Kidney glomerular epithelial cell (primary cell): ENCODE data around the gene PLA2G6.

ENCODE experiments used
- DNase-seq: peaks from one replicate; lab custom pipeline; 2025; lab: John Stamatoyannopoulos, UW

The PLA2G6 gene

GRCh38 chr22:38070250-38070921 is 111.2 kb downstream of the PLA2G6 start:
- no peak for DNase-seq

- no peak for DNase-seq
Measured at GRCh38 chr22:38069372-38070249, 112.0 kb downstream of the PLA2G6 start.

- no peak for DNase-seq
Measured at GRCh38 chr22:38068641-38069371, 112.8 kb downstream of the PLA2G6 start.

GRCh38 chr22:38067761-38068360 is 113.8 kb downstream of the PLA2G6 start:
- DNase-seq: no peak

- DNase-seq: no peak
Measured at GRCh38 chr22:38067028-38067415, 114.6 kb downstream of the PLA2G6 start.

- DNase-seq: no peak
Measured at GRCh38 chr22:38066381-38067027, 115.1 kb downstream of the PLA2G6 start.

DNA sequence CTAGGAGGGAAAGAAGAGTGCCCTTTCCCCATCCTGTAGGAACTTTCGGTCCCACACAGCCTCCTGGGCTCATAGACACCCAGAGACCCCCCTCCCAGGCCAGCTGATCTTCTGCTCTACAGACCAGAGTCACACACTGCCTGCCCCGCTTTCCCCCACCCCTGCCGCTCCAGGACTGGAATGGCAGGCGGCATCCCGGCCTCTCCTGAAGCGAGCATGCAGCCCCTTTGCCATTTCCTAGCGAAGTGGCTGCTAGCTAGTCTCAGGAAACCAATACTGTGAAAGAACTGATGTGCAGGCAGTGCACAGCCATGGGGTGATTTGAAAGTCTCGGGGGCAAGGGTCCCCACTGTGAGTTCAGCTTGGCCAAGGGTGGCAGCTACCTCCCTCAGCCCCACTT is 116.1 kb downstream of the PLA2G6 start:
- DNase-seq: no peak

DNA sequence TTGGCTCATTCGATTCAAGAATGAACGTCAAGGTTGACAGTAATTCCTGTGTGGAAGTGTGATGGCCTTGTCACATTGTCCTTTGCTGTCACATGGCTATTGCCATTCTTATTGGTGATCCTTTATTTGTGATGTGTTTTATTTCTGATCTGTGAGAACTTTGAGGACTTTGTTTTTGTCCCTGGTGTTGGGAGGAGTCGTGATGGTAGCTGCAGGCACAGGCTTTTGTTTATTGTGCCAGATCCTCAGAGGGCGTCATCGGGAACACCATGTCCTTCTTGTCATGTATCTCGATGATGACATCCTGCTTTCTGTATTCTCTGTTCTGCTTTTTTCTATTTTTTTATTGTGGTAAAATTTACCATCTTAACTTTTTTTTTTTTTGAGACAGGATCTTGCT is 118.8 kb downstream of the PLA2G6 start:
- no peak for DNase-seq
